Ovary (tissue), 9 donors: ENCODE results near the gene VASH1. TPM values are rescaled to one million over a fixed set of nuclear protein-coding genes. Genes with fewer than 3 reads are reported as not detected.

Source experiments
- DNase-seq, 5 donors: peaks; one replicate each; pipeline ENCODE4 v3.0.0-alpha.2; 2019 to 2020
- H3K27ac ChIP-seq, 2 donors: fragments of 200-600 bp; one replicate each; pipeline versions ENCODE4 v1.5.1 to v1.8.0; 2019 to 2022
- H3K27me3 ChIP-seq: fragments of 200-600 bp; one replicate; pipeline ENCODE4 v1.8.0; 2022
- H3K36me3 ChIP-seq: fragments of 200-600 bp; sonication (generic); one replicate; pipeline ENCODE4 v1.5.1; 2019
- H3K4me1 ChIP-seq: one replicate; pipeline ENCODE4 v1.8.1; 2013; ENCODE audit warnings: mild to moderate bottlenecking, moderate library complexity; ENCODE audit not compliant: insufficient read depth
- H3K4me3 ChIP-seq: fragments of 200-600 bp; sonication (generic); one replicate; pipeline ENCODE4 v1.5.1; 2017
- H3K9me3 ChIP-seq, 2 donors: fragments of 200-600 bp in 1 of 2; sonication (generic) in 1 of 2; one replicate each; pipeline versions ENCODE4 v1.5.1 to v1.8.1; 2013 to 2019; ENCODE audit warnings: mild to moderate bottlenecking in 1 of 2, moderate library complexity in 1 of 2
- CTCF ChIP-seq, 3 donors: fragments of 450-650 bp in 2 of 3; fragments of 200-600 bp in 1 of 3; IDR thresholded peaks; one replicate each; pipeline versions ENCODE4 v1.5.1 to v1.8.0; 2016 to 2022; ENCODE audit warnings: antibody characterized with exemption in 3 of 3, mild to moderate bottlenecking in 1 of 3
- EP300 ChIP-seq: sonication (generic); formaldehyde crosslinking; IDR thresholded peaks from one replicate; pipeline ENCODE4 v1.6.1; 2017; ENCODE audit warnings: antibody characterized with exemption
- POLR2A ChIP-seq: fragments of 450-650 bp; IDR thresholded peaks from one replicate; pipeline ENCODE4 v1.6.1; 2017; ENCODE audit warnings: antibody characterized with exemption, mild to moderate bottlenecking, moderate library complexity
- WGBS, 3 donors: extraction: QIAGEN DNeasy Blood & Tissue Kit in 1 of 3; methylation state at CpG; one replicate each; pipeline versions ENCODE4 v1.1.5 to v1.1.7; 2013 to 2017; 5-methylcytosine and 5-hydroxymethylcytosine counted together
- intact Hi-C, 4 donors: fragments of 100-400 bp; cut with DNase I; formaldehyde crosslinking; loops; one replicate each; pipeline versions ENCODE4 v1.11.0 to v1.15.1; 2022 to 2023
- polyA plus RNA-seq, 2 donors: library from polyadenylated mRNA; stranded (reverse); fragments of 200-250 nt in 1 of 2; fragments of 350-450 nt in 1 of 2; fragmentation: Illumina TruSeq in 1 of 2; extraction: RNeasy Lipid Tissue Mini Kit (QIAGEN cat#74804) in 1 of 2; gene quantifications; one replicate each; pipeline ENCODE4 v1.2.3, GENCODE V29; 2013 to 2014
- total RNA-seq, 7 donors: library from RNA; depleted of rRNA in 2 of 7; stranded (reverse); fragments of >200 nt in 2 of 7; fragmentation: NEBNext Ultra II Directional in 3 of 7; extraction: Animal tissue kit (Norgen Biotek cat#: 25700) in 3 of 7; gene quantifications; one replicate each; pipeline versions ENCODE4 v1.1.0 to v1.2.4, GENCODE V29; 2016 to 2023
- donor health status: DM: no; HTN: no; CAD: no; lungs with moderate emphysema.
- donor health status: DM: no; HTN: no; CAD: no.
- donor health status: Bipolar disorder and iron deficiency.
- donor health status: DM: yes; HTN: yes; CAD: no.
- donor health status: DM: no; HTN: no; CAD: no.
- donor health status: DM: yes; HTN: yes; CAD: no.

Gene VASH1
- total and polyA plus RNA-seq, 9 donors = 5.1 to 23.8 (median 16.7) TPM

GRCh38 chr14:76829650-76830421 is 68.6 kb downstream of the VASH1 start:
- Histone ChIP-seq H3K36me3 (no peaks in the 10 kb centered on the region), H3K4me1 (no peaks in the 10 kb centered on the region), H3K4me3 (no peak overlapping the region), H3K9me3 (no peaks in the 10 kb centered on the region), H3K27me3 (no peaks in the 10 kb centered on the region), H3K27ac (no peak overlapping the region)
- intact Hi-C loops = no loop called here
- TF ChIP-seq EP300 (no peak), CTCF (IDR thresholded peaks at IDR 0.05) (no peak), POLR2A (no peak)
- 59 to 71% (median 64%) methylated on average over 7 of the region's 7 CpGs for WGBS, 3 donors
- no peak for DNase-seq

GRCh38 chr14:76830556-76830955 is 69.3 kb downstream of the VASH1 start:
- no peaks in the 10 kb centered on the region for H3K36me3 ChIP-seq
- H3K9me3 ChIP-seq = no peaks in the 10 kb centered on the region
- TF ChIP-seq EP300 (no peak), CTCF (IDR thresholded peaks at IDR 0.05) (no peak), POLR2A (no peak)
- WGBS, 3 donors = 95 to 97% (median 96%) methylated on average over 4 of the region's 4 CpGs
- no peaks in the 10 kb centered on the region for H3K27me3 ChIP-seq
- no peak overlapping the region for H3K4me3 ChIP-seq
- DNase-seq = no peak
- no peak overlapping the region for H3K27ac ChIP-seq
- no peaks in the 10 kb centered on the region for H3K4me1 ChIP-seq
- intact Hi-C loops = no loop called here

GRCh38 chr14:76832503-76832988 is 71.3 kb downstream of the VASH1 start:
- intact Hi-C loops = no loop called here
- no peak for TF ChIP-seq POLR2A
- no peak for TF ChIP-seq EP300
- TF ChIP-seq CTCF (IDR thresholded peaks at IDR 0.05) = no peak
- Histone ChIP-seq H3K4me3 (no peak overlapping the region), H3K36me3 (no peaks in the 10 kb centered on the region), H3K27ac (no peak overlapping the region), H3K9me3 (no peaks in the 10 kb centered on the region), H3K4me1 (peaks cover 1% of the 10 kb centered on the region), H3K27me3 (no peaks in the 10 kb centered on the region)
- WGBS, 3 donors = 71 to 89% (median 84%) methylated on average over 1 of the region's 1 CpG
- DNase-seq = no peak

Other genes starting within 250 kb of the VASH1 start
- 10 to 100 TPM; 13.9 to 24.4 (median 19.4) TPM for gene ANGEL1, start 51.4 kb downstream of the VASH1 start, total RNA-seq
- 10 to 100 TPM; 13.8 to 26.0 TPM for gene ANGEL1, start 51.4 kb downstream of the VASH1 start, polyA plus RNA-seq
- under 1 TPM in 1 of 7 donors, not detected in 6; 0.12 TPM for gene LRRC74A, start 64.9 kb downstream of the VASH1 start, total RNA-seq
- gene LRRC74A, start 64.9 kb downstream of the VASH1 start, polyA plus RNA-seq = under 1 TPM in 1 of 2 donors, not detected in 1; 0.10 TPM